NT2/D1 (cell line): ENCODE measurements around the gene ANK3.
"Not testable (repeated sequence)": the region's sequence is repeated elsewhere in the genome, so short reads cannot be mapped to it uniquely, and the experiment has no call there.

Source experiments
- DNase-seq: peaks from one replicate; pipeline ENCODE4 v3.0.0-alpha.2; 2011; ENCODE audit warnings: low read depth, low spot score
- H3K27me3 ChIP-seq: 2 replicates; pipeline ENCODE4 v1.6.0; 2011; ENCODE audit warnings: mild to moderate bottlenecking; ENCODE audit not compliant: insufficient read length, insufficient read depth
- H3K36me3 ChIP-seq: 2 replicates; pipeline ENCODE4 v1.6.1; 2011; ENCODE audit warnings: mild to moderate bottlenecking, low read length, mixed read lengths; ENCODE audit not compliant: insufficient read depth, insufficient read length
- H3K4me1 ChIP-seq: 2 replicates; pipeline ENCODE4 v1.5.1; 2011; ENCODE audit not compliant: insufficient read depth, insufficient read length
- H3K4me3 ChIP-seq: 2 replicates; pipeline ENCODE4 v1.5.1; 2011; ENCODE audit warnings: low read depth; ENCODE audit not compliant: insufficient read length
- H3K9ac ChIP-seq: 2 replicates; pipeline ENCODE4 v1.6.0; 2011; ENCODE audit warnings: low read depth; ENCODE audit not compliant: insufficient read length
- H3K9me3 ChIP-seq: 2 replicates; pipeline ENCODE4 v1.5.1; 2011; ENCODE audit warnings: mild to moderate bottlenecking, low read length; ENCODE audit not compliant: insufficient read depth
- SUZ12 ChIP-seq: IDR thresholded peaks from 2 replicates; pipeline ENCODE4 v1.6.1; 2011; ENCODE audit not compliant: insufficient read length, insufficient read depth; ENCODE audit errors: extremely low read depth
- YY1 ChIP-seq: IDR thresholded peaks from 2 replicates; pipeline ENCODE4 v1.6.1; 2011; ENCODE audit not compliant: insufficient read length, insufficient read depth
- ZNF274 ChIP-seq: IDR thresholded peaks from 2 replicates; pipeline ENCODE4 v1.6.1; 2011; ENCODE audit warnings: mild to moderate bottlenecking, low read depth, low read length

Gene ANK3

GRCh38 chr10:60042914-60043313, 346.8 kb downstream of the ANK3 start:
- DNase-seq, result no peak
- TF ChIP-seq YY1 (no peak), SUZ12 (no peak), ZNF274 (no peak)
- Histone ChIP-seq H3K9me3 (no peaks in the 10 kb centered on the region), H3K4me3 (no peak overlapping the region), H3K27me3 (no peaks in the 10 kb centered on the region), H3K4me1 (no peaks in the 10 kb centered on the region), H3K36me3 (no peaks in the 10 kb centered on the region), H3K9ac (no peak overlapping the region)

GRCh38 chr10:60042262-60042661, 347.4 kb downstream of the ANK3 start:
- no peak overlapping the region for H3K4me3 ChIP-seq
- no peak overlapping the region for H3K9ac ChIP-seq
- H3K4me1 ChIP-seq, result no peaks in the 10 kb centered on the region
- no peak for TF ChIP-seq ZNF274
- no peak for TF ChIP-seq YY1
- no peak for TF ChIP-seq SUZ12
- no peak for DNase-seq
- H3K27me3 ChIP-seq, result no peaks in the 10 kb centered on the region
- no peaks in the 10 kb centered on the region for H3K36me3 ChIP-seq
- H3K9me3 ChIP-seq, result no peaks in the 10 kb centered on the region

DNA sequence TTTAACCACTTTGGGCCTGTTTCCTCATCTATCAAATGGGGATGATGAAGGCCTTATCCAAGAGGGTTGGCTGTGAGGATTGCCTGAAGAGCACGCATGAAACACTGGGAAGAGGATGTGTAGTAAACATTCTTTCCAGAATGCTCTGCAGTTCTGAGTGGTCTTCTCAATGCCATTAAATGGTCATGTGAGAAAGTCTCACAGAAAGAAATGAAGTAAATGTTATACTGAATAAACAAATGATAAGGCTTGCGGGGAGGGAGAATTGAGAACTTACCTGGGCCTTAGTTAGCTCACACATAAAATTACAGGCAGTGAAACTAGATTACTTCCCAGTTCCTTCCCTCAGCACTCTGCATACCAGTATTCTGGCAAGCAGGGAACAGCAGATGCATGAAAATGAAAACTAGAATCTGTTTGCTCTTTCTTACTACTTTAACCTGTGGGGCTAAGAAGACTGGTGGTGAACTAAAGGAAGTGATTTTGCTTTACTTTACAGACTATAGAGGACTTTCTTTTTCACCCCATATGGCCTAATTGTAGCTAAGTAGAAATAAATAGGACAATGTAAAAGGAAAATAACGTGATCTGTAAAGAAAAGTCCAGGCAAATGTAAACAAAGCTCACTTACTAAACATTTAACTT, 348.1 kb downstream of the ANK3 start:
- H3K9ac ChIP-seq, result no peak overlapping the region
- no peaks in the 10 kb centered on the region for H3K9me3 ChIP-seq
- H3K4me3 ChIP-seq, result no peak overlapping the region
- H3K27me3 ChIP-seq, result no peaks in the 10 kb centered on the region
- no peak for TF ChIP-seq ZNF274
- TF ChIP-seq YY1, result no peak
- TF ChIP-seq SUZ12, result no peak
- DNase-seq, result no peak
- no peaks in the 10 kb centered on the region for H3K36me3 ChIP-seq
- no peaks in the 10 kb centered on the region for H3K4me1 ChIP-seq

DNA sequence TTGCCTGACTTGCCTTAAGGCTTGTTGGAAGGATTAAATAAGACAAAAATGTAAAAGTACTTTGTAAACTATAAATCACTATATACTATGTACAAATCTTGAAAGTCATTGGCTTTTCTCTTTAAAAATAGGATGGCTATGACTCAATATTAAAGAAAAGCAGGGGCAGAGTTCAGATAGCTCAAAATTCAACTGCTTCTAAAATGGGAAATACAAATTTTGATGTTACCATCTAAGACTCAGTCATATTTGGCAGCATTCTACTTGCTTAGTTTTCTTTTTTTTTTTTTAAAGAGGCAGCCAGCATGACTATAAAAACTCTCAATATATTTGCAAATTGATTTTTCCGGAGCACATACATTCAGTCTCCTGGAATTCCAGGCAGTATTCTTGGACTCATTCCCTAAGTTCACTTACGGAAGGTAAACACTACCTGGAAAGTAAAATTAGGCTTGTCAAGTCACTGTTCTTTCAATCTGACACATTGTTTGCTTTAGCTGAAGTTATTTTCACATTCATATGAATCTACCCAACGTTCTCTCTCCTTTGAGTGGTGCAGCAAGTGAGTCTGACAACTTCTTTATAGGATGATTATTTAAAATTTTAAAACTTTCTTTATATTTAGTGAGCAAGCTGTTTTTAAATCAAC, 349.5 kb downstream of the ANK3 start:
- Histone ChIP-seq H3K9ac (no peak overlapping the region), H3K27me3 (no peaks in the 10 kb centered on the region), H3K9me3 (no peaks in the 10 kb centered on the region), H3K4me1 (no peaks in the 10 kb centered on the region), H3K36me3 (no peaks in the 10 kb centered on the region), H3K4me3 (no peak overlapping the region)
- no peak for DNase-seq
- TF ChIP-seq SUZ12 (no peak), ZNF274 (no peak), YY1 (no peak)

DNA sequence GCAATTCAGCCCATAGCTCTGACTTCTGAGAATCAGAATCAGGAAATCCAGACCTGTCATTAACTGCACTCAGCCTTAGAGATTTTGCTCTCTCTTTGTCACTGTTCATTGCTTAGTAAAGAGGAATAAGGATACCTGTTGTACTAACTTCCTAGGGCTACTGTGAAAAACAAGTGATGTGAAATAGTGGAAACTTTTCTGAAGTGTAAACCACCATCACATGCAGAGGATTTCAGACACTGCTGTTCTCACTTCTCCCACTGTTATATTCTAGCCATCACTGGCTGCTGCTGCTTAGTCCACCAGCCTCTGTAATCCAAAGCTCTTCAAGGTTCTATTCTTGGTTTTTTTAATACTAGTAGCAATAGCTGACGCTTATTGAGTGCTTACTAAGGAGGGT, 353.7 kb downstream of the ANK3 start:
- no peaks in the 10 kb centered on the region for H3K9me3 ChIP-seq
- no peaks in the 10 kb centered on the region for H3K27me3 ChIP-seq
- no peak for DNase-seq
- H3K36me3 ChIP-seq, result no peaks in the 10 kb centered on the region
- H3K4me3 ChIP-seq, result no peak overlapping the region
- TF ChIP-seq YY1, result no peak
- no peak for TF ChIP-seq SUZ12
- no peak for TF ChIP-seq ZNF274
- H3K9ac ChIP-seq, result no peak overlapping the region
- H3K4me1 ChIP-seq, result no peaks in the 10 kb centered on the region

- not testable (repeated sequence) for H3K4me3 ChIP-seq, H3K4me1 ChIP-seq, H3K36me3 ChIP-seq, H3K9ac ChIP-seq, DNase-seq, H3K27me3 ChIP-seq, H3K9me3 ChIP-seq
Observed at GRCh38 chr10:60035375-60035774, 354.3 kb downstream of the ANK3 start.

GRCh38 chr10:60032723-60033122, 357.0 kb downstream of the ANK3 start:
- peak; percentile 30 for DNase-seq
- Histone ChIP-seq H3K9ac (no peak overlapping the region), H3K36me3 (no peaks in the 10 kb centered on the region), H3K27me3 (no peaks in the 10 kb centered on the region), H3K4me3 (no peak overlapping the region), H3K4me1 (no peaks in the 10 kb centered on the region), H3K9me3 (no peaks in the 10 kb centered on the region)
- TF ChIP-seq YY1, result no peak
- TF ChIP-seq SUZ12, result no peak
- TF ChIP-seq ZNF274, result no peak

- TF ChIP-seq YY1, result no peak
- TF ChIP-seq ZNF274, result no peak
- TF ChIP-seq SUZ12, result no peak
- no peak overlapping the region for H3K4me3 ChIP-seq
- H3K9ac ChIP-seq, result no peak overlapping the region
- no peaks in the 10 kb centered on the region for H3K36me3 ChIP-seq
- no peak for DNase-seq
- H3K9me3 ChIP-seq, result no peaks in the 10 kb centered on the region
- H3K4me1 ChIP-seq, result no peaks in the 10 kb centered on the region
- no peaks in the 10 kb centered on the region for H3K27me3 ChIP-seq
Observed at GRCh38 chr10:60031664-60032063, 358.0 kb downstream of the ANK3 start.
